Fibroblast of lung (primary cell): ENCODE results near the gene SLC25A33. TPM values are rescaled to one million over a fixed set of nuclear protein-coding genes. Genes with fewer than 3 reads are reported as not detected.

ENCODE experiments used
- DNase-seq, 2 donors: peaks; one replicate each; pipeline versions ENCODE4 v3.0.0 to v3.0.0-alpha.2; 2010; ENCODE audit warnings: low read depth in 2 of 2
- H2AFZ ChIP-seq: 2 replicates; pipeline ENCODE4 v1.5.1; 2012; ENCODE audit warnings: low read length, control low read depth, inconsistent platforms
- H3K27ac ChIP-seq: 2 replicates; pipeline ENCODE4 v1.5.1; 2011; ENCODE audit warnings: low read length, control low read depth; ENCODE audit not compliant: insufficient read depth
- H3K27me3 ChIP-seq: 2 replicates; pipeline ENCODE4 v1.5.1; 2011; ENCODE audit warnings: mild to moderate bottlenecking, low read length; ENCODE audit not compliant: control insufficient read depth, insufficient read depth
- H3K36me3 ChIP-seq: 2 replicates; pipeline ENCODE4 v1.5.1; 2011; ENCODE audit warnings: low read length; ENCODE audit not compliant: control insufficient read depth, insufficient read depth
- H3K4me1 ChIP-seq: 2 replicates; pipeline ENCODE4 v1.5.1; 2011; ENCODE audit warnings: low read length; ENCODE audit not compliant: control insufficient read depth, insufficient read depth; ENCODE audit errors: extremely low read depth
- H3K4me2 ChIP-seq: 2 replicates; pipeline ENCODE4 v1.5.1; 2011; ENCODE audit warnings: low read length, control low read depth; ENCODE audit not compliant: insufficient read depth; ENCODE audit errors: extremely low read depth
- H3K4me3 ChIP-seq, 4 experiments: fragments of 200-600 bp in 1 of 4; sonication (generic) in 1 of 4; replicated peaks in 1 of 4; 2 replicates each; pipeline ENCODE4 v1.5.1; 2011 to 2016; ENCODE audit warnings: low read length in 4 of 4, low read depth in 3 of 4, mild to moderate bottlenecking in 3 of 4, control low read depth in 2 of 4, inconsistent platforms in 1 of 4, mixed read lengths in 1 of 4; ENCODE audit not compliant: insufficient read depth in 1 of 4; ENCODE audit errors: control extremely low read depth in 1 of 4
- H3K79me2 ChIP-seq: 2 replicates; pipeline ENCODE4 v1.5.1; 2012; ENCODE audit warnings: mild to moderate bottlenecking, low read length, inconsistent platforms; ENCODE audit not compliant: control insufficient read depth, insufficient read depth
- H3K9ac ChIP-seq: 2 replicates; pipeline ENCODE4 v1.5.1; 2011; ENCODE audit warnings: mild to moderate bottlenecking, low read length, control low read depth; ENCODE audit not compliant: insufficient read depth
- H3K9me3 ChIP-seq: 2 replicates; pipeline ENCODE4 v1.5.1; 2012; ENCODE audit warnings: low read depth, low read length; ENCODE audit not compliant: control insufficient read depth, insufficient read depth
- H4K20me1 ChIP-seq: 2 replicates; pipeline ENCODE4 v1.5.1; 2011; ENCODE audit warnings: low read length; ENCODE audit not compliant: control insufficient read depth, insufficient read depth; ENCODE audit errors: extremely low read depth
- EZH2 ChIP-seq: IDR thresholded peaks from 2 replicates; pipeline ENCODE4 v1.5.1; 2012; ENCODE audit warnings: low read length, control low read depth, mild to moderate bottlenecking; ENCODE audit errors: missing control alignments
- polyA plus RNA-seq, 2 donors: library from polyadenylated mRNA; depleted of rRNA in 1 of 2; stranded (reverse) in 1 of 2; unstranded in 1 of 2; fragments of >200 nt; gene quantifications; 2 replicates each; pipeline ENCODE4 v1.2.1, GENCODE V29; 2011 to 2012; ENCODE audit warnings: missing spikeins in 1 of 2
- total RNA-seq: library from RNA; depleted of rRNA; stranded (reverse); fragments of >200 nt; gene quantifications from 2 replicates; pipeline ENCODE4 v1.2.1, GENCODE V29; 2014
- TF ChIP-seq, protein P1 (sequence below), 2 donors: IDR thresholded peaks in 1 of 2; conservative IDR thresholded peaks in 1 of 2; 1 replicate in 1 of 2; 2 replicates in 1 of 2; pipeline ENCODE4 v1.5.1; 2011 to 2012; ENCODE audit warnings: low read length in 2 of 2, control low read depth in 1 of 2, inconsistent platforms in 1 of 2, low read depth in 1 of 2, mild to moderate bottlenecking in 1 of 2

SLC25A33 gene
- total and polyA plus RNA-seq, 2 donors (not counting 1 experiment from before 2014, with no cell fraction given): 3.5 to 4.8 TPM

DNA sequence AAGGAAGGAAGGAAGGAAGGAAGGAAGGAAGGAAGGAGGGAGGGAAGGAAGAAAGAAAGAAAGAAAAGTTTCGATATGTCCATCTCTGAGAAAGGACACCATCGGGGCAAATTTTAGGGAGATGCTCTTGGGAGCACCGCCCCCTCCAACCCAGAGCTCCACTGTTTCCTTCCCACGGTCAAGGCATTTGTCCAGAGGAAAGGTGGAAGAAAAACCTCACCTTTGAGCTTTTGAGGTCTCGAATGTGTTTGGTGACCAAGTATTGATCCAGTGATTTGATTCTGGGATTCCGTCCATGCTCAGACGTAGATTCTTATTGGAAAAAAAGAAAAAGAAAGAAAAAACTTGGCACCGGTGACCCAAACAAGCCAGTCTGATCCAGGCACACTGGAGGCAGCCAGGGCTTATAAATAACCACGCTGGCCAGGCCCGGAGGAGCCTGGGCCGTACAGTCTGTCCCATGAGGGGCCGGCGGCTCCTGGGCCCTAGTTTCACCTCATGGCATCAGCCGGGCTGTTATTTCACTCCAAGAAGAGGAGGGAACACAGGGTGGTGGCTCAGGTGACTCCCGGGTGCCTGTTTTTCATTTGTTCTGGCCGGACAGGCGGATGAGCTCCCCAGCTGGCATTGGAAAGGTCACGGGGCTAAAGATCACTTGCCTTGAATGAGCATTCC, 36.1 kb upstream of the SLC25A33 start:
- no peak overlapping the region for H3K27ac ChIP-seq
- H3K9me3 ChIP-seq: no peaks in the 10 kb centered on the region
- H2AFZ ChIP-seq: no peak overlapping the region
- no peaks in the 10 kb centered on the region for H4K20me1 ChIP-seq
- H3K27me3 ChIP-seq: peaks cover 2% of the 10 kb centered on the region
- H3K4me3 ChIP-seq: no peak overlapping the region
- TF ChIP-seq, protein P1, sequence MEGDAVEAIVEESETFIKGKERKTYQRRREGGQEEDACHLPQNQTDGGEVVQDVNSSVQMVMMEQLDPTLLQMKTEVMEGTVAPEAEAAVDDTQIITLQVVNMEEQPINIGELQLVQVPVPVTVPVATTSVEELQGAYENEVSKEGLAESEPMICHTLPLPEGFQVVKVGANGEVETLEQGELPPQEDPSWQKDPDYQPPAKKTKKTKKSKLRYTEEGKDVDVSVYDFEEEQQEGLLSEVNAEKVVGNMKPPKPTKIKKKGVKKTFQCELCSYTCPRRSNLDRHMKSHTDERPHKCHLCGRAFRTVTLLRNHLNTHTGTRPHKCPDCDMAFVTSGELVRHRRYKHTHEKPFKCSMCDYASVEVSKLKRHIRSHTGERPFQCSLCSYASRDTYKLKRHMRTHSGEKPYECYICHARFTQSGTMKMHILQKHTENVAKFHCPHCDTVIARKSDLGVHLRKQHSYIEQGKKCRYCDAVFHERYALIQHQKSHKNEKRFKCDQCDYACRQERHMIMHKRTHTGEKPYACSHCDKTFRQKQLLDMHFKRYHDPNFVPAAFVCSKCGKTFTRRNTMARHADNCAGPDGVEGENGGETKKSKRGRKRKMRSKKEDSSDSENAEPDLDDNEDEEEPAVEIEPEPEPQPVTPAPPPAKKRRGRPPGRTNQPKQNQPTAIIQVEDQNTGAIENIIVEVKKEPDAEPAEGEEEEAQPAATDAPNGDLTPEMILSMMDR (conservative IDR thresholded peaks at IDR 0.05 in 1 of 2, IDR thresholded peaks at IDR 0.05 in 1 of 2; ENCODE audit: low read depth in 1 of 2, low read length in 2 of 2): no peak
- no peak for TF ChIP-seq EZH2
- no peaks in the 10 kb centered on the region for H3K4me1 ChIP-seq
- no peak overlapping the region for H3K9ac ChIP-seq
- no peak for DNase-seq
- no peak overlapping the region for H3K4me2 ChIP-seq
- no peaks in the 10 kb centered on the region for H3K36me3 ChIP-seq
- H3K79me2 ChIP-seq: no peaks in the 10 kb centered on the region

DNA sequence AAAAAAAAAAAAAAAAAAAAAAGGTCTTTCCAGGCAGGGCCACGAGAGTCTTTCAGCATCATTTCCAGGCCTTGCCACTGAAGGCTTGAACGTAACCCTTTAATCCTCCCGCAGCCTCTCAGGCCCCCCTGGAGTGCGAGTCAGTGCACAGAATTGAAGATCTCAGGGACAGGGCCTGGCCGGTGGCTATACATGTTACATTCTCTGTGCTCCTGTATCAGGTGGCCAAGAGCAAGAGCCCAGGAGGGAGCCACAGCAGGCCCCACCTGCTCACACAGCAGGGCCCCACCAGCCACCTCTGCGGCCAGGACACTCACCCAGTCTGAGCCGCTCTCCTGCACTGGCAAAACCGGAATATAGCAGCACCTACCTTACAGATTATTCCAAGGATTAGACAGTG, 34.1 kb upstream of the SLC25A33 start:
- H3K79me2 ChIP-seq: no peaks in the 10 kb centered on the region
- no peaks in the 10 kb centered on the region for H3K9me3 ChIP-seq
- no peak overlapping the region for H3K27ac ChIP-seq
- no peaks in the 10 kb centered on the region for H3K4me1 ChIP-seq
- H3K4me3 ChIP-seq: no peak overlapping the region
- DNase-seq: no peak
- no peak overlapping the region for H3K9ac ChIP-seq
- no peak overlapping the region for H3K4me2 ChIP-seq
- H4K20me1 ChIP-seq: no peaks in the 10 kb centered on the region
- H3K36me3 ChIP-seq: no peaks in the 10 kb centered on the region
- H2AFZ ChIP-seq: no peak overlapping the region
- TF ChIP-seq EZH2: no peak
- TF ChIP-seq, protein P1 (conservative IDR thresholded peaks at IDR 0.05 in 1 of 2, IDR thresholded peaks at IDR 0.05 in 1 of 2; ENCODE audit: low read depth in 1 of 2, low read length in 2 of 2): no peak
- H3K27me3 ChIP-seq: no peaks in the 10 kb centered on the region

DNA sequence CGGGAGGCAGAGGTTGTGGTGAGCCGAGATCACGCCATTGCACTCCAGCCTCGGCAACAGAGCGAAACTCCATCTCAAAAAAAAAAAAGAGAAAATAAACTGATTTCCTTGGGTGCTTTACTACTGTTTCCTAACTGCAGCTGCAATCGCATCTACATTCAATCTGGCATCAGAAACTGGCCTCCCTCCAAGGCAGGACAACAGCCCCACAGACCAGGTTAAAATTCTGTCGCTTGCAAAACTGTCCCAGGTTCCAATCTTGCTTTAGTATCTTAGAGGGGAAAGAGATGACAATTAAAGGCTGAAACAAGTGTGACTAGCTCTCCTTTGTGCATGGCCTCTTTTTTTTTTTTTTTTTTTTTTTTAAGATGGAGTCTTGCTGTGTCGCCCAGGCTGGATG, 32.4 kb upstream of the SLC25A33 start:
- Histone ChIP-seq H3K9me3 (no peaks in the 10 kb centered on the region), H3K79me2 (no peaks in the 10 kb centered on the region), H3K27ac (no peak overlapping the region), H3K4me3 (no peak overlapping the region), H3K36me3 (no peaks in the 10 kb centered on the region), H2AFZ (no peak overlapping the region), H3K27me3 (no peaks in the 10 kb centered on the region), H4K20me1 (no peaks in the 10 kb centered on the region), H3K9ac (no peak overlapping the region), H3K4me2 (no peak overlapping the region), H3K4me1 (no peaks in the 10 kb centered on the region)
- TF ChIP-seq EZH2: no peak
- TF ChIP-seq, protein P1 (conservative IDR thresholded peaks at IDR 0.05 in 1 of 2, IDR thresholded peaks at IDR 0.05 in 1 of 2; ENCODE audit: low read depth in 1 of 2, low read length in 2 of 2): no peak
- DNase-seq: no peak
